PFSK-1 (cell line): ENCODE data around the gene SEPTIN10.

ENCODE experiments used
- FOXP2 ChIP-seq: optimal IDR thresholded peaks from 2 replicates; pipeline ENCODE3; 2011; ENCODE audit warnings: borderline replicate concordance, control low read depth, inconsistent platforms; ENCODE audit not compliant: insufficient read depth; ENCODE audit errors: extremely low read length, extremely low read depth
- POLR2AphosphoS5 ChIP-seq: IDR thresholded peaks from 2 replicates; pipeline ENCODE4 v1.6.1; 2012; ENCODE audit warnings: low read depth, mild to moderate bottlenecking, control low read depth, low read length, moderate library complexity
- REST ChIP-seq, 2 experiments: IDR thresholded peaks; 2 replicates each; pipeline versions ENCODE4 v1.6.1 to v1.8.0; 2011 to 2012; ENCODE audit warnings: low read depth in 2 of 2, low read length in 2 of 2, control low read depth in 1 of 2, inconsistent platforms in 1 of 2, mild to moderate bottlenecking in 1 of 2, moderate library complexity in 1 of 2; ENCODE audit not compliant: insufficient read depth in 1 of 2
- SIN3A ChIP-seq: IDR thresholded peaks from 2 replicates; pipeline ENCODE4 v1.6.1; 2012; ENCODE audit warnings: mild to moderate bottlenecking, low read length, moderate library complexity, borderline replicate concordance; ENCODE audit not compliant: insufficient read depth
- TAF1 ChIP-seq: IDR thresholded peaks from 2 replicates; pipeline ENCODE4 v1.6.1; 2012; ENCODE audit warnings: low read length, control low read depth, borderline replicate concordance; ENCODE audit not compliant: insufficient read depth

Gene SEPTIN10

DNA sequence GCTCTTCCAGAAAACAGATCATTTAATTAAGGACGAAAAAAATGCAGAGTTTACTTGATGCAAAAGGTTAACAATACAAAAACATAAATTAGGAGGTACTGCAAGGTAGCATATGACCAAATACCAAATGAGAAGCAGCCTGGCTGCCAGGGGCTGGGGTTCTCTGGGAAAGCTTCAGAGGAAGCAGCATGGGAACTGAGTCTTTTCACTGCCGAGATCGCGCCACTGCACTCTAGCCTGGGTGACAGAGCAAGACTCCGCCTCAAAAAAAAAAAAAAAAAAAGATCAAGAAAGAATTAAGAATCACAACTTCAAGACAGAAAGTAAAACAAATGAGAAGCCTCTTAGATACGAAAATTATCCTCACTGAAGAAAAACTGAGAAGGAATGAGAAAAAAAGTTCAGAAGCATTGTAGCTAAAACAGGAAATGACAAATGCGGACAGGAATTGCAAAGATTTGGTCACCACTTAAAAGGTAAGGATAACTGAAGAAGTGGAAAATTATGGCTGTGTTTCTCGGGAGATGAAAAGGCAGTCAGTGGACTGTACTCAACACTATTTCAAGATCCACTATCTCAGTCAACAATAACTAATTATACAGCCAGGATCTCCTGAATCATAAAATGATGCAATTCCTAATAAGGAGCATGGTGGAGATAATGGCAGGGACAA lies 4.3 kb downstream of the SEPTIN10 start:
- no peak for TF ChIP-seq REST (IDR thresholded peaks at IDR 0.05; ENCODE audit: insufficient read depth in 1 of 2, low read depth in 2 of 2, low read length in 2 of 2)
- no peak for TF ChIP-seq TAF1
- no peak for TF ChIP-seq FOXP2
- no peak for TF ChIP-seq POLR2AphosphoS5
- TF ChIP-seq SIN3A: no peak

DNA sequence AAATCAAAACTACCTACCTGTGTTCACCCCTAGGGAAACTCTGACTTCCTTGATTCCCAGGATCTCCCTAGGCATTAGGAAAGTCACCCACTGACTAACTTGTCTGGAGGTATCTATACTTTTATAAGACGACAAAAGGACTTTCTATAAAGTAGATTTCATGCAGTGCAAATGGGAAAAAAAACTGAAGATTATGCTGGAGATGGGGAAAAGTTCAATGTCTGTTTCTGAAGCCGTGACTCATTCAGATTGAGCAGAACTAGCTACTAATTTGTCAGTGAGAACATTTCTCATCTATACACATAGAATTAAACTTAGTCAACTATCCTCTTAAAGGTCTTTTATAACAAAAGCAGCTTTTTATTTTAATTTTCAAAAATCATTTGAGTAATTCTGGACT lies 6.0 kb downstream of the SEPTIN10 start:
- TF ChIP-seq FOXP2 (no peak), POLR2AphosphoS5 (no peak), TAF1 (no peak), REST (IDR thresholded peaks at IDR 0.05; ENCODE audit: insufficient read depth in 1 of 2, low read depth in 2 of 2, low read length in 2 of 2) (no peak), SIN3A (no peak)

- TF ChIP-seq FOXP2: no peak
- TF ChIP-seq SIN3A: no peak
- no peak for TF ChIP-seq POLR2AphosphoS5
- no peak for TF ChIP-seq TAF1
- no peak for TF ChIP-seq REST (IDR thresholded peaks at IDR 0.05; ENCODE audit: insufficient read depth in 1 of 2, low read depth in 2 of 2, low read length in 2 of 2)
These were observed 9.2 kb downstream of the SEPTIN10 start for GRCh38 chr2:109604597-109604996.

DNA sequence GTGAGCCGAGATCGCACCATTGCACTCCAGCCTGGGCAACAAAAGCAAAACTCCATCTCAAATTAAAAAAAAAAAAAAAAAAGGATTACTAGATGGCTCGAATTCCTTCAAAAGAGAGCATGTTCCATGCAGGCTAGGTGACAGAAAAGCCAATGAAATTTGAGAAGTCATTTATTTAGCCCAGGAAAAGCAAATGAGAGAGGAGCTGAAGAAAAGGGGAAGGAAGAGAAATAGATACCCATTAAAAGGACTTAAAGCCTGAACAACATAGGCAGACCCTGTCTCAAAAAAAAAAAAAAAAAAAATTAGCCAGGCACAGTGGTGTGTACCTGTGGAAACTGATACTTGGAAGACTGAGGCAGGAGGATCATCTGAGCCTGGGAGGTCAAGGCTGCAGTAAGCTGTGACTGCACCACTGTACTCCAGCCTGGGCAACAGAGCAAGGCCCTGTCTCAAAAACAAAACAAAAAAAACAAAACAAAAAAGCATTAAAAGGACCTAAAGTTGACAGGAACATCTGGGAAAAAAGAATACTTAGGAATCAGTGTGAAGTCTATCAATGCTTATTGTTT lies 11.1 kb downstream of the SEPTIN10 start:
- TF ChIP-seq POLR2AphosphoS5 (no peak), FOXP2 (no peak), REST (IDR thresholded peaks at IDR 0.05; ENCODE audit: insufficient read depth in 1 of 2, low read depth in 2 of 2, low read length in 2 of 2) (no peak), SIN3A (no peak), TAF1 (no peak)
